Adrenal gland (tissue), 12 donors: ENCODE results near the gene CACNA1B. TPM values are rescaled to one million over a fixed set of nuclear protein-coding genes. Genes with fewer than 3 reads are reported as not detected.
A peak's percentile ranks its signal among the peaks of the same experiment; 100 is the strongest.

ENCODE experiments used
- DNase-seq, 7 donors: peaks; one replicate each; pipeline ENCODE4 v3.0.0-alpha.2; 2019 to 2020
- H3K27ac ChIP-seq, 5 donors: fragments of 200-600 bp; sonication (generic) in 4 of 5; 1 replicate in 3 of 5; 2 replicates in 2 of 5; pipeline versions ENCODE4 v1.5.1 to v1.8.0; 2016 to 2020; ENCODE audit warnings: mild to moderate bottlenecking in 1 of 5
- H3K27me3 ChIP-seq: fragments of 200-600 bp; 2 replicates; pipeline ENCODE4 v1.8.0; 2021
- H3K36me3 ChIP-seq, 2 donors: fragments of 200-600 bp; replicated peaks in 1 of 2; 1 replicate in 1 of 2; 2 replicates in 1 of 2; pipeline versions ENCODE4 v1.5.1 to v1.8.0; 2018 to 2022
- H3K4me1 ChIP-seq, 2 donors: fragments of 200-600 bp; replicated peaks in 1 of 2; 1 replicate in 1 of 2; 2 replicates in 1 of 2; pipeline versions ENCODE4 v1.5.1 to v1.8.0; 2018 to 2021
- H3K4me3 ChIP-seq, 4 donors: fragments of 200-600 bp; sonication (generic) in 3 of 4; one replicate each; pipeline ENCODE4 v1.5.1; 2016 to 2018
- H3K9me3 ChIP-seq, 3 donors: fragments of 200-600 bp; sonication (generic) in 1 of 3; replicated peaks in 1 of 3; 1 replicate in 2 of 3; 2 replicates in 1 of 3; pipeline versions ENCODE4 v1.5.1 to v1.8.0; 2016 to 2021
- CTCF ChIP-seq, 6 experiments: fragments of 450-650 bp in 4 of 6; fragments of 200-600 bp in 2 of 6; sonication (generic) in 1 of 6; IDR thresholded peaks; 1 replicate in 5 of 6; 2 replicates in 1 of 6; pipeline versions ENCODE4 v1.5.1 to v1.8.0; 2016 to 2021; ENCODE audit warnings: antibody characterized with exemption in 6 of 6, mild to moderate bottlenecking in 2 of 6, moderate library complexity in 1 of 6
- POLR2A ChIP-seq, 2 donors: fragments of 450-650 bp; IDR thresholded peaks; one replicate each; pipeline ENCODE4 v1.6.1; 2017; ENCODE audit warnings: antibody characterized with exemption in 2 of 2, mild to moderate bottlenecking in 2 of 2, moderate library complexity in 1 of 2
- WGBS, 4 donors: extraction: QIAGEN DNeasy Blood & Tissue Kit in 2 of 4; methylation state at CpG; one replicate each; pipeline versions ENCODE4 v1.1.5 to v1.1.7; 2013 to 2017; 5-methylcytosine and 5-hydroxymethylcytosine counted together
- intact Hi-C, 2 donors: fragments of 100-400 bp; cut with DNase I; formaldehyde crosslinking; loops; one replicate each; pipeline versions ENCODE4 v1.14.1 to v1.15.0; 2022 to 2023
- polyA plus RNA-seq, 3 donors: library from polyadenylated mRNA; stranded (reverse); fragments of 200-250 nt in 2 of 3; fragments of 350-450 nt in 1 of 3; fragmentation: Illumina TruSeq in 1 of 3; extraction: RNeasy Lipid Tissue Mini Kit (QIAGEN cat#74804) in 1 of 3; gene quantifications; one replicate each; pipeline ENCODE4 v1.2.3, GENCODE V29; 2013 to 2014
- total RNA-seq, 9 donors: library from RNA; depleted of rRNA in 4 of 9; stranded (reverse); fragments of >200 nt in 4 of 9; fragments of 120-200 nt in 1 of 9; fragmentation: NEBNext Ultra II Directional in 1 of 9; extraction: Animal tissue kit (Norgen Biotek cat#: 25700) in 1 of 9; gene quantifications; one replicate each; pipeline versions ENCODE4 v1.1.0 to v1.2.4, GENCODE V29; 2013 to 2023
- donor health status: healthy with polysubstance abuse.
- donor health status: Bipolar disorder and iron deficiency.
- donor health status: DM: yes; HTN: yes; CAD: no.
- donor health status: DM: no; HTN: no; CAD: no.
- donor health status: DM: no; HTN: no; CAD: no.
- donor health status: DM: yes; HTN: yes; CAD: no.

Gene CACNA1B
- total and polyA plus RNA-seq, 12 donors, result 0.04 to 4.9 (median 1.1) TPM; not detected in 1

DNA sequence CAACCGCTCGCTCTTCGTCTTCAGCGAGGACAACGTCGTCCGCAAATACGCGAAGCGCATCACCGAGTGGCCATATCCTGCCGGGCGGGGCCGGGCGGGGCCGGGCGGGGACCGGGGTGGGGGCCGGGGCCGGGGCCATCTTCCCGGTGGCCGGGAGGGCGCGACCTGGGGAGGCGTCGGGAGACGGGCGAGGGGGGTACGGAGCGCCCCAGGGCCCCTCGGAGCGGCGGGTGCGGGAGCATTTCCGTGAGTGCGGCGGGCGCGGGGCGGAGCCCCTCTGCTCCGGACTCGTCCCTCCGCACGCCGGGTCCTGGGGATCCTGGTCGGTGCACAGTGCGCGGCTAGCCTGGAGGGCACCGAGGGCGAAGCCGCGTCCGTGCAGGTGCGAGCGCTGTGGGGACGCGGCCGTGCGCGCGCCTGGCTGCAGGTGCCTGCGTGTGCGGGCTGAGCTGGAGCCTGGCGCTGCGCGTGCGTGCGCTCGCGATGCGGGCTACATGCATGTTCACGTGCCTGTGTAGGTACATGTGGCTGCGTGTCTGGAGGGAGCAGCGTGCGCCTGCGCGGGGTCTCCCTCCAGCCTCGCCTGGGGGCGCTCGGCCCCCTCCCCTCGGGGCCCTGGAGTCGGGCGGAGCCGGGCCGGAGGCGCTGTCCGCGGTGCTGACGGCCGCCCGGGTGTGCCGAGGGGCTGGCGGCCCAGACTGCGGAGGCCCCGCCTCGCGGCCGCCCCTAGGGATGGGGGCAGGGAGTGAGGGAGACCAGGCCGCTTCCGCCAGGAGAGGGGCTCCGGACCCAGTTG, 762 bp downstream of the CACNA1B start:
- 0 to 2% (median 0%) methylated on average over 8 to 99 of the region's 101 CpGs; no CpG with 5 or more reads in 1 of the 4 donors for WGBS, 4 donors
- peak in 3 of 7 donors; percentile 28 to 42 (median 38) for DNase-seq
- H3K36me3 ChIP-seq, result no peaks in the 10 kb centered on the region
- intact Hi-C loops, result no loop called here
- TF ChIP-seq CTCF (IDR thresholded peaks at IDR 0.05) (no peak), POLR2A (IDR thresholded peaks at IDR 0.05) (no peak)
- H3K27me3 ChIP-seq, result peaks cover 28% of the 10 kb centered on the region
- H3K27ac ChIP-seq, result no peak overlapping the region
- peaks cover 5% of the 10 kb centered on the region in 2 donors for H3K4me1 ChIP-seq
- peak overlapping the region in 2 of 4 donors; percentile 17 to 44 for H3K4me3 ChIP-seq
- H3K9me3 ChIP-seq, result no peaks in the 10 kb centered on the region

- Histone ChIP-seq H3K4me3 (no peak overlapping the region), H3K4me1 (peaks cover 5% of the 10 kb centered on the region in 2 donors), H3K27ac (no peak overlapping the region), H3K27me3 (peaks cover 28% of the 10 kb centered on the region), H3K36me3 (no peaks in the 10 kb centered on the region), H3K9me3 (no peaks in the 10 kb centered on the region)
- intact Hi-C loops, result no loop called here
- WGBS, 4 donors, result 63 to 77% (median 70%) methylated on average over 10 to 20 of the region's 20 CpGs
- DNase-seq, result no peak
- TF ChIP-seq POLR2A (IDR thresholded peaks at IDR 0.05), result no peak
- TF ChIP-seq CTCF (IDR thresholded peaks at IDR 0.05), result no peak
Measured at GRCh38 chr9:137879052-137879451, 1.5 kb downstream of the CACNA1B start.

GRCh38 chr9:137879566-137880150, 2.1 kb downstream of the CACNA1B start:
- 60 to 81% (median 76%) methylated on average over 1 to 8 of the region's 8 CpGs for WGBS, 4 donors
- H3K4me3 ChIP-seq, result no peak overlapping the region
- H3K27me3 ChIP-seq, result peaks cover 28% of the 10 kb centered on the region
- no peak for DNase-seq
- H3K27ac ChIP-seq, result no peak overlapping the region
- H3K36me3 ChIP-seq, result no peaks in the 10 kb centered on the region
- intact Hi-C loops, result no loop called here
- peaks cover 5% of the 10 kb centered on the region in 2 donors for H3K4me1 ChIP-seq
- no peaks in the 10 kb centered on the region for H3K9me3 ChIP-seq
- TF ChIP-seq POLR2A (IDR thresholded peaks at IDR 0.05) (no peak), CTCF (IDR thresholded peaks at IDR 0.05) (no peak)

GRCh38 chr9:137880160-137880975, 2.8 kb downstream of the CACNA1B start:
- H3K4me3 ChIP-seq, result no peak overlapping the region
- intact Hi-C loops, result no loop called here
- no peak for DNase-seq
- H3K27ac ChIP-seq, result no peak overlapping the region
- TF ChIP-seq CTCF (IDR thresholded peaks at IDR 0.05) (no peak), POLR2A (IDR thresholded peaks at IDR 0.05) (no peak)
- H3K36me3 ChIP-seq, result no peaks in the 10 kb centered on the region
- no peaks in the 10 kb centered on the region for H3K9me3 ChIP-seq
- 66 to 78% (median 76%) methylated on average over 9 to 16 of the region's 16 CpGs for WGBS, 4 donors
- peaks cover 28% of the 10 kb centered on the region for H3K27me3 ChIP-seq
- H3K4me1 ChIP-seq, result peaks cover 5% of the 10 kb centered on the region in 2 donors
